Heart left ventricle (tissue), 16 donors: ENCODE results near the gene CHD3. TPM values are rescaled to one million over a fixed set of nuclear protein-coding genes. Genes with fewer than 3 reads are reported as not detected.
"Not testable (repeated sequence)": the region's sequence is repeated elsewhere in the genome, so short reads cannot be mapped to it uniquely, and the experiment has no call there.

Source experiments
- ATAC-seq, 4 donors: fragments of 200-7000 bp; cut with Tn5 transposase; one replicate each; pipeline ENCODE4 v1.9.1; 2020 to 2022; ENCODE audit warnings: moderate library complexity in 4 of 4, mild to moderate bottlenecking in 3 of 4, moderate number of reproducible peaks in 1 of 4
- DNase-seq, 5 donors: peaks; one replicate each; pipeline ENCODE4 v3.0.0-alpha.2; 2020
- H3K27ac ChIP-seq, 12 donors: fragments of 200-600 bp; sonication (generic) in 4 of 12; one replicate each; pipeline versions ENCODE4 v1.5.0 to v1.8.0; 2016 to 2022; ENCODE audit warnings: mild to moderate bottlenecking in 2 of 12
- H3K27me3 ChIP-seq, 9 donors: fragments of 200-600 bp; sonication (generic) in 2 of 9; one replicate each; pipeline versions ENCODE4 v1.5.1 to v1.8.0; 2016 to 2022; ENCODE audit warnings: mild to moderate bottlenecking in 3 of 9
- H3K36me3 ChIP-seq, 9 donors: fragments of 200-600 bp; sonication (generic) in 2 of 9; one replicate each; pipeline versions ENCODE4 v1.5.0 to v1.8.0; 2018 to 2022; ENCODE audit warnings: mild to moderate bottlenecking in 2 of 9
- H3K4me1 ChIP-seq, 12 donors: fragments of 200-600 bp; sonication (generic) in 4 of 12; one replicate each; pipeline versions ENCODE4 v1.5.0 to v1.8.0; 2016 to 2022; ENCODE audit warnings: mild to moderate bottlenecking in 3 of 12
- H3K4me3 ChIP-seq, 12 donors: fragments of 200-600 bp; sonication (generic) in 4 of 12; one replicate each; pipeline versions ENCODE4 v1.5.0 to v1.8.0; 2017 to 2022; ENCODE audit warnings: mild to moderate bottlenecking in 9 of 12, moderate library complexity in 4 of 12
- H3K9me3 ChIP-seq, 12 donors: fragments of 200-600 bp; sonication (generic) in 4 of 12; one replicate each; pipeline versions ENCODE4 v1.5.0 to v1.8.0; 2016 to 2022; ENCODE audit warnings: mild to moderate bottlenecking in 1 of 12
- CTCF ChIP-seq, 12 donors: fragments of 200-600 bp; sonication (generic) in 4 of 12; IDR thresholded peaks; one replicate each; pipeline versions ENCODE4 v1.5.0 to v1.8.0; 2018 to 2022; ENCODE audit warnings: antibody characterized with exemption in 12 of 12, mild to moderate bottlenecking in 5 of 12
- POLR2A ChIP-seq, 2 donors: fragments of 450-650 bp; IDR thresholded peaks; one replicate each; pipeline ENCODE4 v1.6.1; 2017; ENCODE audit warnings: antibody characterized with exemption in 2 of 2, mild to moderate bottlenecking in 2 of 2, moderate library complexity in 2 of 2
- WGBS, 4 donors: extraction: QIAGEN DNeasy Blood & Tissue Kit in 2 of 4; methylation state at CpG; one replicate each; pipeline versions ENCODE4 v1.1.5 to v1.1.7; 2013 to 2018; 5-methylcytosine and 5-hydroxymethylcytosine counted together
- intact Hi-C, 10 donors: fragments of 100-400 bp; cut with DNase I; formaldehyde crosslinking; loops; one replicate each; pipeline versions ENCODE4 v1.11.1 to v1.14.2; 2022
- polyA plus RNA-seq, 2 donors: library from polyadenylated mRNA; stranded (reverse); fragments of 200-250 nt; gene quantifications; one replicate each; pipeline ENCODE4 v1.2.3, GENCODE V29; 2013
- total RNA-seq, 9 donors: library from RNA; depleted of rRNA in 2 of 9; stranded (reverse); fragments of >200 nt in 2 of 9; fragmentation: NEBNext Ultra II Directional in 3 of 9; extraction: Animal tissue kit (Norgen Biotek cat#: 25700) in 3 of 9; gene quantifications; one replicate each; pipeline versions ENCODE4 v1.1.0 to v1.2.4, GENCODE V29; 2016 to 2023
- donor health status: ischemic (EF 13 %, LVEDD 7.1; RV severe dilation, severe dysfunction).
- donor health status: healthy with polysubstance abuse.
- donor health status: DM: no; HTN: yes; CAD: no.
- donor health status: DM: no; HTN: no; CAD: no.
- donor health status: ischemic (EF 25% LVEDD 6.9; RV normal size, moderate dysfunction).
- donor health status: ischemic (EF 25% LVEDD 5.7; RV mildly dilated, moderate dysfunction).
- donor health status: healthy.
- donor health status: DM: yes; HTN: yes; CAD: no.
- donor health status: ischemic (EF 35%, LVEDD 5.7; RV mildly dilated, moderate dysfunction).
- donor health status: nonischemic (EF 11% LVEDD 7.7; RV severe dilation, severe dysfunction).
- donor health status: DM: yes; HTN: yes; CAD: no.
- donor health status: PGD.
- donor health status: ischemic (EF 29% LVEDD 5.4; RV normal size, mild dysfunction).
- donor health status: nonischemic (EF 23%, LVEDD 6.1; RV moderate dilation, normal function).

Gene CHD3
- total and polyA plus RNA-seq, 11 donors = 6.7 to 30.6 (median 14.3) TPM

- TF ChIP-seq CTCF (IDR thresholded peaks at IDR 0.05) (no peak), POLR2A (IDR thresholded peaks at IDR 0.05) (no peak)
- Histone ChIP-seq H3K27me3 (no peaks in the 10 kb centered on the region), H3K36me3 (peaks cover 4 to 76% (median 71%) of the 10 kb centered on the region in 9 donors), H3K9me3 (no peaks in the 10 kb centered on the region), H3K27ac (no peak overlapping the region), H3K4me3 (no peak overlapping the region), H3K4me1 (no peaks in the 10 kb centered on the region)
- no peak for DNase-seq
- ATAC-seq = no peak
- intact Hi-C loops = no loop called here
- 80 to 88% (median 84%) methylated on average over 5 of the region's 5 CpGs for WGBS, 4 donors
These were observed 59.1 kb downstream of the CHD3 start for GRCh38 chr17:7947651-7948050.

GRCh38 chr17:7950578-7950977, 62.0 kb downstream of the CHD3 start:
- ATAC-seq = no peak
- WGBS, 4 donors = 64 to 85% (median 80%) methylated on average over 3 of the region's 3 CpGs
- H3K36me3 ChIP-seq = peaks cover 4 to 49% (median 43%) of the 10 kb centered on the region in 9 donors

GRCh38 chr17:7951143-7951792, 62.7 kb downstream of the CHD3 start:
- intact Hi-C loops = no loop called here
- no peak for TF ChIP-seq CTCF (IDR thresholded peaks at IDR 0.05)
- no peak for TF ChIP-seq POLR2A (IDR thresholded peaks at IDR 0.05)
- H3K27me3 ChIP-seq = no peaks in the 10 kb centered on the region
- H3K36me3 ChIP-seq = peaks cover 0 to 42% (median 36%) of the 10 kb centered on the region in 9 donors
- 71 to 80% (median 78%) methylated on average over 5 of the region's 5 CpGs for WGBS, 4 donors
- no peak overlapping the region for H3K4me3 ChIP-seq
- H3K4me1 ChIP-seq = peaks cover 0 to 13% (median 6%) of the 10 kb centered on the region in 12 donors
- no peaks in the 10 kb centered on the region for H3K9me3 ChIP-seq
- ATAC-seq (no peak), DNase-seq (no peak)
- H3K27ac ChIP-seq = peak overlapping the region in 1 of 12 donors; percentile 56

More at GRCh38 chr17:7950578-7950977, 62.0 kb downstream of the CHD3 start:
- intact Hi-C loops = no loop called here
- Histone ChIP-seq H3K9me3 (no peaks in the 10 kb centered on the region), H3K4me1 (peaks cover 0 to 6% (median under 1%) of the 10 kb centered on the region in 12 donors), H3K27ac (no peak overlapping the region), H3K4me3 (no peak overlapping the region), H3K27me3 (no peaks in the 10 kb centered on the region)
- DNase-seq = no peak
- TF ChIP-seq POLR2A (IDR thresholded peaks at IDR 0.05) (no peak), CTCF (IDR thresholded peaks at IDR 0.05) (no peak)

GRCh38 chr17:7953266-7953665, 64.7 kb downstream of the CHD3 start:
- H3K4me1 ChIP-seq = peaks cover 0 to 20% (median 6%) of the 10 kb centered on the region in 12 donors
- H3K27ac ChIP-seq, H3K4me3 ChIP-seq, H3K9me3 ChIP-seq, DNase-seq, intact Hi-C loops, ATAC-seq, H3K27me3 ChIP-seq: not testable (repeated sequence)
- peaks cover 0 to 23% (median 18%) of the 10 kb centered on the region in 9 donors for H3K36me3 ChIP-seq
- 96 to 97% (median 97%) methylated on average over 12 to 13 of the region's 13 CpGs for WGBS, 4 donors
